ENCODE measurements around the gene TNFRSF12A.

DNA sequence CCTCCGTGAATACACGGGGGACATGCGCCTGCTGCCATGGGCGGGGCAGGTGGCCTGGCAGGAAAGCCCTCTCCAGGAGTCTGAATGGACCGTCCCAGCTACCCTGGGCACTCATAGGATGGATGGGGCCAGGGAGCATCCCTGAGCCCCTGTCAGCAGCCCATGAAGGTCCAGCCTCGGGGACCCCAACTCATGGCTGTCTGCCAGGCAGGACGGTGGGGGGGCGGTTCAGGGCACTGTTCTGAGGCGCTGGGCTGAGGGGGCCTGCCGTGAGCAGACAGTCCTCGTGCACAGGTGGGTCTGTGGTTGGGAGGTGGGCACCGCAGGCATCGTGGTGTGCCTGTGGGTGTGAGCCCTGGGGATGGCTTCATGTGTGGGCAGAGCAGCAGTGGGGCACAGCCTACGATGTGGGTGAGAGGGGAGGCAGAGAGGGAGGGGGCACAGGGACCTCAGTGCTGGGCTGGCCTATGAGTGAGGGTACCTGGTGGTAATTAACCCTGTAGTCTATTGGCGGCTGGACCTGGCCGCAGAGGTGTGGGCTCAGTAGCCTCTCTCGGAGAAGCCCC, 33.5 kb upstream of the TNFRSF12A start:
- TF ChIP-seq, protein P1, sequence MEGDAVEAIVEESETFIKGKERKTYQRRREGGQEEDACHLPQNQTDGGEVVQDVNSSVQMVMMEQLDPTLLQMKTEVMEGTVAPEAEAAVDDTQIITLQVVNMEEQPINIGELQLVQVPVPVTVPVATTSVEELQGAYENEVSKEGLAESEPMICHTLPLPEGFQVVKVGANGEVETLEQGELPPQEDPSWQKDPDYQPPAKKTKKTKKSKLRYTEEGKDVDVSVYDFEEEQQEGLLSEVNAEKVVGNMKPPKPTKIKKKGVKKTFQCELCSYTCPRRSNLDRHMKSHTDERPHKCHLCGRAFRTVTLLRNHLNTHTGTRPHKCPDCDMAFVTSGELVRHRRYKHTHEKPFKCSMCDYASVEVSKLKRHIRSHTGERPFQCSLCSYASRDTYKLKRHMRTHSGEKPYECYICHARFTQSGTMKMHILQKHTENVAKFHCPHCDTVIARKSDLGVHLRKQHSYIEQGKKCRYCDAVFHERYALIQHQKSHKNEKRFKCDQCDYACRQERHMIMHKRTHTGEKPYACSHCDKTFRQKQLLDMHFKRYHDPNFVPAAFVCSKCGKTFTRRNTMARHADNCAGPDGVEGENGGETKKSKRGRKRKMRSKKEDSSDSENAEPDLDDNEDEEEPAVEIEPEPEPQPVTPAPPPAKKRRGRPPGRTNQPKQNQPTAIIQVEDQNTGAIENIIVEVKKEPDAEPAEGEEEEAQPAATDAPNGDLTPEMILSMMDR (conservative IDR thresholded peaks at IDR 0.05 in 1 of 2, IDR thresholded peaks at IDR 0.05 in 1 of 2; ENCODE audit: low read depth in 1 of 2, low read length in 2 of 2), result no peak
- TF ChIP-seq EZH2 (IDR thresholded peaks at IDR 0.05; ENCODE audit: low read length, missing control alignments), result no peak
